Left lung (tissue), 10 donors: ENCODE measurements around the gene EPN2. TPM values are rescaled to one million over a fixed set of nuclear protein-coding genes. Genes with fewer than 3 reads are reported as not detected.

Source experiments
- ATAC-seq: fragments of 200-7000 bp; cut with Tn5 transposase; one replicate; pipeline ENCODE4 v1.9.1; 2020; ENCODE audit warnings: moderate library complexity
- DNase-seq, 4 donors: peaks; one replicate each; pipeline ENCODE4 v3.0.0-alpha.2; 2013 to 2020
- H3K27ac ChIP-seq, 2 donors: fragments of 200-600 bp; sonication (generic) in 1 of 2; one replicate each; pipeline versions ENCODE4 v1.5.0 to v1.8.0; 2020 to 2021
- H3K27me3 ChIP-seq, 2 donors: fragments of 200-600 bp; sonication (generic) in 1 of 2; one replicate each; pipeline versions ENCODE4 v1.5.0 to v1.8.0; 2020 to 2021
- H3K36me3 ChIP-seq, 2 donors: fragments of 200-600 bp; sonication (generic) in 1 of 2; one replicate each; pipeline versions ENCODE4 v1.5.0 to v1.8.0; 2020 to 2021
- H3K4me1 ChIP-seq, 2 donors: fragments of 200-600 bp; one replicate each; pipeline ENCODE4 v1.8.0; 2021
- H3K4me3 ChIP-seq, 2 donors: fragments of 200-600 bp; sonication (generic) in 1 of 2; one replicate each; pipeline versions ENCODE4 v1.5.0 to v1.8.0; 2020 to 2021; ENCODE audit warnings: mild to moderate bottlenecking in 1 of 2
- H3K9me3 ChIP-seq, 2 donors: fragments of 200-600 bp; sonication (generic) in 1 of 2; one replicate each; pipeline versions ENCODE4 v1.5.0 to v1.8.0; 2020 to 2021
- intact Hi-C, 2 donors: fragments of 100-400 bp; cut with DNase I; formaldehyde crosslinking; loops; one replicate each; pipeline versions ENCODE4 v1.11.2 to v1.14.2; 2022
- polyA plus RNA-seq, 6 donors: library from polyadenylated mRNA; unstranded; fragments of 120-200 nt; gene quantifications; one replicate each; pipeline ENCODE4 v1.2.1, GENCODE V29; 2013; ENCODE audit not compliant: insufficient read length in 6 of 6
- total RNA-seq, 2 donors: library from RNA; stranded (reverse); fragmentation: NEBNext Ultra II Directional; extraction: Animal tissue kit (Norgen Biotek cat#: 25700); gene quantifications; one replicate each; pipeline ENCODE4 v1.2.1, GENCODE V29; 2021
- TF ChIP-seq, protein P1 (sequence below), 2 donors: fragments of 200-600 bp; sonication (generic) in 1 of 2; IDR thresholded peaks; one replicate each; pipeline versions ENCODE4 v1.5.0 to v1.8.0; 2021; ENCODE audit warnings: antibody characterized with exemption in 2 of 2
- donor health status: DM: no; HTN: yes; CAD: no.
- donor health status: DM: no; HTN: no; CAD: no.

EPN2 gene
- total and polyA plus RNA-seq, 8 donors = 43.3 to 51.5 (median 48.3) TPM

DNA sequence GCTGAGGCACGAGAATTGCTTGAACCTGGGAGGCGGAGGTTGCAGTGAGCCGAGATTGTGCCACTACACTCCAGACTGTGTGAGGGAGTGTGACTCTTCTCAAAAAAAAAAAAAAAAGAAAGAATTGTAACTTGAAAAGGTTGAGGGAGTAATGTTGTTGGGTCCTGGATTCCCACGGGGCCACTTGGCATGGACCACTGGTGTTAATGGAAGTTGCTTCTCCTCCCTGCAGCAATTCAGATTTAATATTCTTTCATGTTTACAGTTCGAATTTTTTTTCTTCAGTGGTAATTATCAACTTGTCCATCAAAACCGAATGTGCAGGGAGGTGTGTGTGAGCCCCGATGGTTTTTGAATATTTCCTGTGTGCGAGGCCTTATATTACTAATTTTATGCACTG lies 7.2 kb downstream of the EPN2 start:
- Histone ChIP-seq H3K4me3 (no peak overlapping the region), H3K36me3 (no peaks in the 10 kb centered on the region), H3K4me1 (peaks cover 10 to 40% of the 10 kb centered on the region in 2 donors), H3K9me3 (no peaks in the 10 kb centered on the region), H3K27ac (no peak overlapping the region), H3K27me3 (no peaks in the 10 kb centered on the region)
- intact Hi-C loops = no loop called here
- DNase-seq = no peak
- TF ChIP-seq, protein P1, sequence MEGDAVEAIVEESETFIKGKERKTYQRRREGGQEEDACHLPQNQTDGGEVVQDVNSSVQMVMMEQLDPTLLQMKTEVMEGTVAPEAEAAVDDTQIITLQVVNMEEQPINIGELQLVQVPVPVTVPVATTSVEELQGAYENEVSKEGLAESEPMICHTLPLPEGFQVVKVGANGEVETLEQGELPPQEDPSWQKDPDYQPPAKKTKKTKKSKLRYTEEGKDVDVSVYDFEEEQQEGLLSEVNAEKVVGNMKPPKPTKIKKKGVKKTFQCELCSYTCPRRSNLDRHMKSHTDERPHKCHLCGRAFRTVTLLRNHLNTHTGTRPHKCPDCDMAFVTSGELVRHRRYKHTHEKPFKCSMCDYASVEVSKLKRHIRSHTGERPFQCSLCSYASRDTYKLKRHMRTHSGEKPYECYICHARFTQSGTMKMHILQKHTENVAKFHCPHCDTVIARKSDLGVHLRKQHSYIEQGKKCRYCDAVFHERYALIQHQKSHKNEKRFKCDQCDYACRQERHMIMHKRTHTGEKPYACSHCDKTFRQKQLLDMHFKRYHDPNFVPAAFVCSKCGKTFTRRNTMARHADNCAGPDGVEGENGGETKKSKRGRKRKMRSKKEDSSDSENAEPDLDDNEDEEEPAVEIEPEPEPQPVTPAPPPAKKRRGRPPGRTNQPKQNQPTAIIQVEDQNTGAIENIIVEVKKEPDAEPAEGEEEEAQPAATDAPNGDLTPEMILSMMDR (IDR thresholded peaks at IDR 0.05) = no peak
- ATAC-seq = no peak

DNA sequence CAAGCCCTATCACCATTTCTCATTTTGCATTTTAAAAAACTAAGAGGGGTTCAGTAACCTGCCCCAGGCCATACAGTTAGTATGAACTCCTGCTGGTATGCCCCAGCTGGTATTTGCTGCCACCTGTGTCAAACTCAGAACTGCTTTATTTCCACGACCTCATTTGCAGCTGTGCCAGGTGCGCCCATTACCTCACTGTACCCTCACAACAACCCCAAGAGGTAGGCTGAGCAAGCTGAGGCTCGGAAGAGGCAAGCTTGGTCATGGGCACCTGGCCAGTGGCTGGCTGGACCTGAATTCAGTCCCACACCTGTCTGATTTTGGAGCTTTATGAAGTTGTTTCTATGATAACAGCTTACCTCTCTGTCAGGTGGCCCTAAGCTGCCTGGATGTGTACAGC lies 7.6 kb downstream of the EPN2 start:
- Histone ChIP-seq H3K36me3 (no peaks in the 10 kb centered on the region), H3K27me3 (no peaks in the 10 kb centered on the region), H3K27ac (no peak overlapping the region), H3K4me3 (no peak overlapping the region), H3K9me3 (no peaks in the 10 kb centered on the region), H3K4me1 (peaks cover 9 to 40% of the 10 kb centered on the region in 2 donors)
- intact Hi-C loops = no loop called here
- TF ChIP-seq, protein P1 (IDR thresholded peaks at IDR 0.05) = no peak
- DNase-seq (no peak), ATAC-seq (no peak)

DNA sequence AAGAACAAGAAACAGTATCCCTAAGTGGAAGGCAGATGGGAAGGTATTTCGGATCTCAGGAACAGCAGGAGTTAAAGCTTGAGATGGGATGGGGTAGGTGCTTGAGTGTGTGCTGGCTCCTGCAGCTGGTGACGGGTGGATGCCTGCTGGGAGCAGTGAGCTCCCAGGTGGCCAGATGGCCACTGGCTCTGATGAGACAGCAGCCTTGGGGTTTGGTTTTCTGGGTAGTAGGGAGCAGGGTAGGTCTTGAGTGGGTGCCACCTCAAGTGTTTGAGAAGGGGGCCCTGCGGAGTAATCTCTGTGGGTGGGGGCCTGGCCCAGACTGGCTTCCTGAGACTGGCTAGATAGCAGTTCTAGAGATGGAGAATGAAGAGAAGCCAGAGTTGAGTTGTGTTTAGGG lies 10.3 kb downstream of the EPN2 start:
- ATAC-seq (no peak), DNase-seq (peak in 1 of 4 donors; percentile 10)
- H3K36me3 ChIP-seq = no peaks in the 10 kb centered on the region
- no peak overlapping the region for H3K4me3 ChIP-seq
- H3K4me1 ChIP-seq = peaks cover 9 to 37% of the 10 kb centered on the region in 2 donors
- TF ChIP-seq, protein P1 (IDR thresholded peaks at IDR 0.05) = no peak
- H3K27ac ChIP-seq = no peak overlapping the region
- H3K9me3 ChIP-seq = no peaks in the 10 kb centered on the region
- H3K27me3 ChIP-seq = no peaks in the 10 kb centered on the region
- intact Hi-C loops = no loop called here

DNA sequence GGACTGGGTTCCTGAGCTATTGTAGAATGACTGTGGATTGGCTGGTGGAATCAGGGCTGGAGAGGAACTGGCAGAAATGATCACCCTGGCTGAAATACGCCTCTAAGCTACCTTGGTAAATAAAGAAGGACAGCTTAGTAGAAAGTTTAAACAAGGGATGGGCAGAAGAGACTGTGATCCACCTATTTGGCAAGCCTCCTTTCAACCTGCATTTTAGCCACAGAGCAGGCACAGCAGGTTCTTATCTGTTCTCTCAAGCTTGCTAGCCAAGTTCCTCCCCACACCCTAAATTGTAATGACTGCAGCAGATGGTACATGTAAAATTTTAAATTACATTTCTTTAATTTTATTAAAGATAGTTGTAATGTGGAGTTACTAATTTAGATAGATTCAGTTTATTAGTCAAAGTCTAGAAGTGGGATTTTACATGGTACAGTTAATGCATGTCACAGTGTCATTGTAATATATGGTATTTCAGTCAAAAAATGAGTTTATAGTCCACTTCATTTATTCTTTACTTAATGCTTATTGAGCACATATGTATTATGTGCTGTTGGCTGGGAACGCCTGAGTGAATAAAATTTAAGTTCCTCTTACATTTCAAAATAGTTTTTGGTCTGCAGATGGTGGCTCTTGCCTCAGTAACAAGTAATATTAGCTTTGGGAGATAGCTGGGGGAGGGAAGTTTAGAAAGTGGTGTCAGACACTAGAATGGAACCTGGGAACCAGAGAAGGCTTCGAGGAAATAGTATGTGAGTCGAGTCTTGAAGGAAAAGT lies 11.2 kb downstream of the EPN2 start:
- Histone ChIP-seq H3K9me3 (no peaks in the 10 kb centered on the region), H3K36me3 (no peaks in the 10 kb centered on the region), H3K27ac (peak overlapping the region; percentile 40 to 55), H3K27me3 (no peaks in the 10 kb centered on the region), H3K4me1 (peaks cover 9 to 33% of the 10 kb centered on the region in 2 donors), H3K4me3 (no peak overlapping the region)
- ATAC-seq = peak; percentile 47
- intact Hi-C loops = no loop called here
- DNase-seq = no peak
- TF ChIP-seq, protein P1 (IDR thresholded peaks at IDR 0.05) = no peak

DNA sequence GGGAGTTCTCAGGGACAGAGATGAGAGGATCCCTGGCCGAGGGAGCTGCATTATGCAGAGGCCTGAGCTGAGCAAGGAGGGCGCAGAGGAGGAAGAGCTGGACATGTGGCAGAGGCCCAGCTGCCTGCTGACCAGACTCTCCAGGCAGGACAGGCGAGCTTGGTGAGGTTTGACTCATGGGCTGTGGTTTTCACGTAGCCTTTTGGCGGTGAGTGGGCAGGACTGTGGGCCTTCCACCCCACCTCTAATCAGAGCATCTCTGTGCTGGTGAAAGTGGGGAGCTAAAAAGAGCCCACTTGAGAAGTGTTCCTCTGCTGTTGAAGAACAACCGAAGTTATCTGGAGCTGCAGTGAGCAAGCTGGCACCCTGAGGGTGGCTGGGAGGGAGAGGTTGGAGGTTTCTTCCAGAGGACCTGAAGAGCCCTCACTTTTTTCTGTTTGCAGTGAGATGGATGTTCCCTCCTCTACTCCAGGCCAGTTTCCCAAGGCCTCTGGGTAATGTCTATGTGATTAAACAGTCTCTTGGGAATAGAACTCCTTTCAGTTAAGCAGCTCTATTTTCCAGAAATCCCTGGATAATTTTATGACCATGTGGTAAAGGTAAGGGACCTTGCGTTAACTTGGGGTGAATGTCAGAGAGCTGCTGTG lies 11.9 kb downstream of the EPN2 start:
- Histone ChIP-seq H3K4me1 (peaks cover 9 to 35% of the 10 kb centered on the region in 2 donors), H3K36me3 (no peaks in the 10 kb centered on the region), H3K4me3 (no peak overlapping the region), H3K27me3 (no peaks in the 10 kb centered on the region), H3K9me3 (no peaks in the 10 kb centered on the region), H3K27ac (peak overlapping the region; percentile 40 to 55)
- DNase-seq (peak in 1 of 4 donors; percentile 42), ATAC-seq (peak; percentile 88)
- intact Hi-C loops = no loop called here
- TF ChIP-seq, protein P1 (IDR thresholded peaks at IDR 0.05) = no peak
